ENCODE results near the gene INO80.

DNA sequence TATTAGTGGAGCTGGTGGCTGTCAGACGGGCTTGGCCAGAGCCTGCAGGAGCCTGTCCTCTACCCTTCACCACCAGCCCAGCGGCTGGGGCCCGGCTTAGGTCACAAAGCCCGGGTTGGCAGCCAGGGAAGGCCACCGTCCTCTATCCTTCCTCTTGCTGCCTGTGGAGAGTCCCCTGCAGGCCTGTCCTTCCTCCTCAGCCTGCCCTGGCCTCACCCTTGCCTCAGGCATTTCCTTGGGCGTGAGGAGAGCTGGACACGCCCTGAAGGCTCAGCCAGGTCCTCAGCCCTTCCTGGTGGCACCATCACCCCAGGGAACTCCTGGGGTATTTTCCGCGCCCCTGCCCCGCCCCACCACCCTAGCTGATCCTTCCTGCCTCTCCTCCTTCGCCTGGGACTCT, 155.2 kb downstream of the INO80 start:
- TF ChIP-seq POLR2AphosphoS5 (IDR thresholded peaks at IDR 0.05; ENCODE audit: low read depth, low read length) (no peak), TAF1 (IDR thresholded peaks at IDR 0.05; ENCODE audit: borderline replicate concordance, low read depth, low read length) (no peak), POLR2A (IDR thresholded peaks at IDR 0.05; ENCODE audit: low read depth, low read length) (no peak)
